PC-3 (cell line): ENCODE results near the gene APBA1.

ENCODE experiments used
- CTCF ChIP-seq: fragments of 300-600 bp; sonication (generic); conservative IDR thresholded peaks from 2 replicates; pipeline ENCODE4 v1.5.1; 2017; ENCODE audit warnings: antibody characterized with exemption, low read depth, mild to moderate bottlenecking, low read length
- EZH2 ChIP-seq: fragments of 300-600 bp; sonication (generic); IDR thresholded peaks from one replicate; pipeline ENCODE4 v1.6.1; 2017; ENCODE audit warnings: antibody characterized with exemption, mild to moderate bottlenecking, low read length; ENCODE audit not compliant: unreplicated experiment
- EZH2phosphoT487 ChIP-seq: fragments of 300-600 bp; sonication (generic); IDR thresholded peaks from 2 replicates; pipeline ENCODE4 v1.6.1; 2018; ENCODE audit warnings: mild to moderate bottlenecking, antibody characterized with exemption, low read length, borderline replicate concordance

- TF ChIP-seq CTCF (no peak), EZH2phosphoT487 (no peak), EZH2 (no peak)
Observed at GRCh38 chr9:69466151-69466550, 206.0 kb downstream of the APBA1 start.
